HL-60 (cell line): Measurements from ENCODE around the gene TPCN1.

Source experiments
- POLR2AphosphoS5 ChIP-seq: IDR thresholded peaks from 2 replicates; pipeline ENCODE4 v1.6.1; 2012; ENCODE audit warnings: low read depth
- SPI1 ChIP-seq: IDR thresholded peaks from 2 replicates; pipeline ENCODE4 v1.6.1; 2012; ENCODE audit warnings: low read depth, mild to moderate bottlenecking, borderline replicate concordance
- TF ChIP-seq, protein P1 (sequence below): IDR thresholded peaks from one replicate; pipeline ENCODE4 v1.5.1; 2011; ENCODE audit warnings: low read length, control low read depth, inconsistent platforms; ENCODE audit not compliant: insufficient read depth
- TF ChIP-seq, protein P2 (sequence below): IDR thresholded peaks from 2 replicates; pipeline ENCODE4 v1.6.1; 2012; ENCODE audit warnings: low read depth; ENCODE audit not compliant: insufficient replicate concordance

DNA sequence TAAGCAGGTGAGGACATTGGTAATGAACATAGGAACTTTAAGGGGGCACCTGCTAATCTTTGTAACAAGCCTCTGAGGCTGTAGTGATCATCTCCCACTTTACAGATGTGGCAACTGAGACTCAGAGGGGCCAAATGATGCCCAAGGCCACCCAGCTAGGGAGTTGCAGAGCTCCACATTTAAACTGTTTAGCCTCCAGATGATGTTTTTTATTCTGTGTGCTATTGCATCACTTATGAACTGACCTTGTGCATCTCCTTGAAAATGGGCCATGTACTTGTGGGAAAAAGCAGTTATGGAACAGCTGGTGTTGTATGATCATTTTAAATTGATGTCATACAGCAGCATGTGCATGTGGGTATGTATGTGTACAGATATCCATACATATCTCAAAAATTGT is 41.4 kb downstream of the TPCN1 start:
- TF ChIP-seq, protein P1, sequence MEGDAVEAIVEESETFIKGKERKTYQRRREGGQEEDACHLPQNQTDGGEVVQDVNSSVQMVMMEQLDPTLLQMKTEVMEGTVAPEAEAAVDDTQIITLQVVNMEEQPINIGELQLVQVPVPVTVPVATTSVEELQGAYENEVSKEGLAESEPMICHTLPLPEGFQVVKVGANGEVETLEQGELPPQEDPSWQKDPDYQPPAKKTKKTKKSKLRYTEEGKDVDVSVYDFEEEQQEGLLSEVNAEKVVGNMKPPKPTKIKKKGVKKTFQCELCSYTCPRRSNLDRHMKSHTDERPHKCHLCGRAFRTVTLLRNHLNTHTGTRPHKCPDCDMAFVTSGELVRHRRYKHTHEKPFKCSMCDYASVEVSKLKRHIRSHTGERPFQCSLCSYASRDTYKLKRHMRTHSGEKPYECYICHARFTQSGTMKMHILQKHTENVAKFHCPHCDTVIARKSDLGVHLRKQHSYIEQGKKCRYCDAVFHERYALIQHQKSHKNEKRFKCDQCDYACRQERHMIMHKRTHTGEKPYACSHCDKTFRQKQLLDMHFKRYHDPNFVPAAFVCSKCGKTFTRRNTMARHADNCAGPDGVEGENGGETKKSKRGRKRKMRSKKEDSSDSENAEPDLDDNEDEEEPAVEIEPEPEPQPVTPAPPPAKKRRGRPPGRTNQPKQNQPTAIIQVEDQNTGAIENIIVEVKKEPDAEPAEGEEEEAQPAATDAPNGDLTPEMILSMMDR, result no peak
- TF ChIP-seq POLR2AphosphoS5, result no peak
- TF ChIP-seq, protein P2, sequence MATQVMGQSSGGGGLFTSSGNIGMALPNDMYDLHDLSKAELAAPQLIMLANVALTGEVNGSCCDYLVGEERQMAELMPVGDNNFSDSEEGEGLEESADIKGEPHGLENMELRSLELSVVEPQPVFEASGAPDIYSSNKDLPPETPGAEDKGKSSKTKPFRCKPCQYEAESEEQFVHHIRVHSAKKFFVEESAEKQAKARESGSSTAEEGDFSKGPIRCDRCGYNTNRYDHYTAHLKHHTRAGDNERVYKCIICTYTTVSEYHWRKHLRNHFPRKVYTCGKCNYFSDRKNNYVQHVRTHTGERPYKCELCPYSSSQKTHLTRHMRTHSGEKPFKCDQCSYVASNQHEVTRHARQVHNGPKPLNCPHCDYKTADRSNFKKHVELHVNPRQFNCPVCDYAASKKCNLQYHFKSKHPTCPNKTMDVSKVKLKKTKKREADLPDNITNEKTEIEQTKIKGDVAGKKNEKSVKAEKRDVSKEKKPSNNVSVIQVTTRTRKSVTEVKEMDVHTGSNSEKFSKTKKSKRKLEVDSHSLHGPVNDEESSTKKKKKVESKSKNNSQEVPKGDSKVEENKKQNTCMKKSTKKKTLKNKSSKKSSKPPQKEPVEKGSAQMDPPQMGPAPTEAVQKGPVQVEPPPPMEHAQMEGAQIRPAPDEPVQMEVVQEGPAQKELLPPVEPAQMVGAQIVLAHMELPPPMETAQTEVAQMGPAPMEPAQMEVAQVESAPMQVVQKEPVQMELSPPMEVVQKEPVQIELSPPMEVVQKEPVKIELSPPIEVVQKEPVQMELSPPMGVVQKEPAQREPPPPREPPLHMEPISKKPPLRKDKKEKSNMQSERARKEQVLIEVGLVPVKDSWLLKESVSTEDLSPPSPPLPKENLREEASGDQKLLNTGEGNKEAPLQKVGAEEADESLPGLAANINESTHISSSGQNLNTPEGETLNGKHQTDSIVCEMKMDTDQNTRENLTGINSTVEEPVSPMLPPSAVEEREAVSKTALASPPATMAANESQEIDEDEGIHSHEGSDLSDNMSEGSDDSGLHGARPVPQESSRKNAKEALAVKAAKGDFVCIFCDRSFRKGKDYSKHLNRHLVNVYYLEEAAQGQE, result no peak
- TF ChIP-seq SPI1, result no peak
